PFSK-1 (cell line): ENCODE results near the gene RNF113A.

Source experiments
- POLR2AphosphoS5 ChIP-seq: IDR thresholded peaks from 2 replicates; pipeline ENCODE4 v1.6.1; 2012; ENCODE audit warnings: low read depth, mild to moderate bottlenecking, control low read depth, low read length, moderate library complexity
- SIN3A ChIP-seq: IDR thresholded peaks from 2 replicates; pipeline ENCODE4 v1.6.1; 2012; ENCODE audit warnings: mild to moderate bottlenecking, low read length, moderate library complexity, borderline replicate concordance; ENCODE audit not compliant: insufficient read depth
- TAF1 ChIP-seq: IDR thresholded peaks from 2 replicates; pipeline ENCODE4 v1.6.1; 2012; ENCODE audit warnings: low read length, control low read depth, borderline replicate concordance; ENCODE audit not compliant: insufficient read depth
- TF ChIP-seq, protein P1 (sequence below), 2 experiments: IDR thresholded peaks; 2 replicates each; pipeline versions ENCODE4 v1.6.1 to v1.8.0; 2011 to 2012; ENCODE audit warnings: low read depth in 2 of 2, low read length in 2 of 2, control low read depth in 1 of 2, inconsistent platforms in 1 of 2, mild to moderate bottlenecking in 1 of 2, moderate library complexity in 1 of 2; ENCODE audit not compliant: insufficient read depth in 1 of 2

DNA sequence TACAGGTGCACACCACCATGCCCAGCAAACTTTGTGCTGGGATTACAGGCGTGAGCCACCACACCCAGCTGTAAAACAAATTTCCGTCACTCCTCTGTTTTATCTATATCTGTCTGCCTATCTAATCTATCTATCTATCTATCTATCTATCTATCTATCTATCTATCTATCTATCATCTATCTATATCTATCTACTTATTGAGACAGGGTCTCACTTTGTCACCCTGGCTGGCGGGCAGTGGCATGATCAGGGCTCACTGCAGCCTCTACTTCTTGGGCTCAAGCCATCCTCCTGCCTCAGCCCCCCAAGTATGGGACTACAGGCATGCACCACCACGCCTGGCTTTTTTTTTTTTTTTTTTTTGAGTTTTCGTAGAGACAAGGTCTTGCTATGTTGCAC is 44.8 kb upstream of the RNF113A start:
- TF ChIP-seq, protein P1, sequence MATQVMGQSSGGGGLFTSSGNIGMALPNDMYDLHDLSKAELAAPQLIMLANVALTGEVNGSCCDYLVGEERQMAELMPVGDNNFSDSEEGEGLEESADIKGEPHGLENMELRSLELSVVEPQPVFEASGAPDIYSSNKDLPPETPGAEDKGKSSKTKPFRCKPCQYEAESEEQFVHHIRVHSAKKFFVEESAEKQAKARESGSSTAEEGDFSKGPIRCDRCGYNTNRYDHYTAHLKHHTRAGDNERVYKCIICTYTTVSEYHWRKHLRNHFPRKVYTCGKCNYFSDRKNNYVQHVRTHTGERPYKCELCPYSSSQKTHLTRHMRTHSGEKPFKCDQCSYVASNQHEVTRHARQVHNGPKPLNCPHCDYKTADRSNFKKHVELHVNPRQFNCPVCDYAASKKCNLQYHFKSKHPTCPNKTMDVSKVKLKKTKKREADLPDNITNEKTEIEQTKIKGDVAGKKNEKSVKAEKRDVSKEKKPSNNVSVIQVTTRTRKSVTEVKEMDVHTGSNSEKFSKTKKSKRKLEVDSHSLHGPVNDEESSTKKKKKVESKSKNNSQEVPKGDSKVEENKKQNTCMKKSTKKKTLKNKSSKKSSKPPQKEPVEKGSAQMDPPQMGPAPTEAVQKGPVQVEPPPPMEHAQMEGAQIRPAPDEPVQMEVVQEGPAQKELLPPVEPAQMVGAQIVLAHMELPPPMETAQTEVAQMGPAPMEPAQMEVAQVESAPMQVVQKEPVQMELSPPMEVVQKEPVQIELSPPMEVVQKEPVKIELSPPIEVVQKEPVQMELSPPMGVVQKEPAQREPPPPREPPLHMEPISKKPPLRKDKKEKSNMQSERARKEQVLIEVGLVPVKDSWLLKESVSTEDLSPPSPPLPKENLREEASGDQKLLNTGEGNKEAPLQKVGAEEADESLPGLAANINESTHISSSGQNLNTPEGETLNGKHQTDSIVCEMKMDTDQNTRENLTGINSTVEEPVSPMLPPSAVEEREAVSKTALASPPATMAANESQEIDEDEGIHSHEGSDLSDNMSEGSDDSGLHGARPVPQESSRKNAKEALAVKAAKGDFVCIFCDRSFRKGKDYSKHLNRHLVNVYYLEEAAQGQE (IDR thresholded peaks at IDR 0.05; ENCODE audit: insufficient read depth in 1 of 2, low read depth in 2 of 2, low read length in 2 of 2) = no peak
- TF ChIP-seq POLR2AphosphoS5 (no peak), TAF1 (no peak), SIN3A (no peak)
